Liver (tissue), 9 donors: Measurements from ENCODE around the gene TOLLIP. TPM values are rescaled to one million over a fixed set of nuclear protein-coding genes. Genes with fewer than 3 reads are reported as not detected.

ENCODE experiments used
- DNase-seq: peaks from one replicate; pipeline ENCODE4 v3.0.0-alpha.2; 2017; ENCODE audit warnings: low spot score
- H3K27ac ChIP-seq, 2 donors: one replicate each; pipeline ENCODE4 v1.7.0; 2013; ENCODE audit warnings: inconsistent platforms in 2 of 2, low read length in 2 of 2, control low read depth in 1 of 2, low read depth in 1 of 2, mild to moderate bottlenecking in 1 of 2
- H3K27me3 ChIP-seq, 4 donors: one replicate each; pipeline versions ENCODE4 v1.6.1 to v1.7.0; 2013; ENCODE audit warnings: low read length in 3 of 4, inconsistent platforms in 1 of 4, mild to moderate bottlenecking in 1 of 4, moderate library complexity in 1 of 4; ENCODE audit not compliant: control insufficient read depth in 4 of 4, insufficient read depth in 4 of 4
- H3K36me3 ChIP-seq, 4 donors: one replicate each; pipeline versions ENCODE4 v1.6.1 to v1.7.0; 2013; ENCODE audit warnings: low read length in 3 of 4, mild to moderate bottlenecking in 3 of 4, low read depth in 1 of 4, moderate library complexity in 1 of 4; ENCODE audit not compliant: control insufficient read depth in 4 of 4, insufficient read depth in 3 of 4
- H3K4me1 ChIP-seq, 4 donors: one replicate each; pipeline versions ENCODE4 v1.6.1 to v1.7.0; 2013; ENCODE audit warnings: low read length in 3 of 4, mild to moderate bottlenecking in 3 of 4, moderate library complexity in 1 of 4; ENCODE audit not compliant: control insufficient read depth in 4 of 4, insufficient read depth in 4 of 4
- H3K4me3 ChIP-seq, 3 donors: one replicate each; pipeline versions ENCODE4 v1.6.1 to v1.7.0; 2013; ENCODE audit warnings: low read length in 3 of 3, control low read depth in 1 of 3, low read depth in 1 of 3, mild to moderate bottlenecking in 1 of 3
- H3K9ac ChIP-seq, 2 donors: one replicate each; pipeline ENCODE4 v1.7.0; 2013; ENCODE audit warnings: low read length in 2 of 2, mild to moderate bottlenecking in 2 of 2, moderate library complexity in 2 of 2, control low read depth in 1 of 2, low read depth in 1 of 2
- H3K9me3 ChIP-seq, 4 donors: one replicate each; pipeline versions ENCODE4 v1.6.1 to v1.7.0; 2013; ENCODE audit warnings: low read length in 3 of 4; ENCODE audit not compliant: control insufficient read depth in 4 of 4
- CTCF ChIP-seq: fragments of 150-350 bp; IDR thresholded peaks from 2 replicates; pipeline ENCODE4 v1.5.1; 2017; ENCODE audit warnings: improper control_type of control experiment, low read depth, low read length; ENCODE audit not compliant: missing input control
- EGR1 ChIP-seq, 2 donors: IDR thresholded peaks; 2 replicates each; pipeline ENCODE4 v1.6.1; 2016 to 2018; ENCODE audit warnings: antibody characterized with exemption in 2 of 2, low read depth in 2 of 2
- FOXA1 ChIP-seq: IDR thresholded peaks from 2 replicates; pipeline ENCODE4 v1.6.1; 2016; ENCODE audit warnings: antibody characterized with exemption
- GABPA ChIP-seq, 2 donors: IDR thresholded peaks in 1 of 2; conservative IDR thresholded peaks in 1 of 2; 2 replicates each; pipeline ENCODE4 v1.6.1; 2016; ENCODE audit warnings: antibody characterized with exemption in 2 of 2, mild to moderate bottlenecking in 1 of 2, moderate library complexity in 1 of 2
- HNF4A ChIP-seq, 2 donors: conservative IDR thresholded peaks; 2 replicates each; pipeline ENCODE4 v1.6.1; 2016; ENCODE audit warnings: antibody characterized with exemption in 2 of 2, mild to moderate bottlenecking in 2 of 2
- HNF4G ChIP-seq: IDR thresholded peaks from 2 replicates; pipeline ENCODE4 v1.6.1; 2016; ENCODE audit warnings: antibody characterized with exemption
- JUND ChIP-seq, 2 donors: IDR thresholded peaks; 2 replicates each; pipeline ENCODE4 v1.6.1; 2016; ENCODE audit warnings: antibody characterized with exemption in 2 of 2
- NR2F2 ChIP-seq: IDR thresholded peaks from 2 replicates; pipeline ENCODE4 v1.6.1; 2016; ENCODE audit warnings: antibody characterized with exemption
- RAD21 ChIP-seq, 2 donors: IDR thresholded peaks; 2 replicates each; pipeline ENCODE4 v1.6.1; 2016; ENCODE audit warnings: antibody characterized with exemption in 2 of 2, mild to moderate bottlenecking in 2 of 2
- REST ChIP-seq: IDR thresholded peaks from 2 replicates; pipeline ENCODE4 v1.6.1; 2016; ENCODE audit warnings: antibody characterized with exemption, mild to moderate bottlenecking
- RXRA ChIP-seq, 2 donors: IDR thresholded peaks; 2 replicates each; pipeline ENCODE4 v1.6.1; 2017 to 2018; ENCODE audit warnings: antibody characterized with exemption in 2 of 2, mild to moderate bottlenecking in 1 of 2
- SP1 ChIP-seq: IDR thresholded peaks from 2 replicates; pipeline ENCODE4 v1.6.1; 2018; ENCODE audit warnings: antibody characterized with exemption, mild to moderate bottlenecking
- TAF1 ChIP-seq: conservative IDR thresholded peaks from 2 replicates; pipeline ENCODE4 v1.6.1; 2016; ENCODE audit warnings: antibody characterized with exemption, mild to moderate bottlenecking
- YY1 ChIP-seq: IDR thresholded peaks from 2 replicates; pipeline ENCODE4 v1.6.1; 2016; ENCODE audit warnings: antibody characterized with exemption, mild to moderate bottlenecking
- ZBTB33 ChIP-seq: IDR thresholded peaks from 2 replicates; pipeline ENCODE4 v1.6.1; 2016; ENCODE audit warnings: antibody characterized with exemption
- WGBS: extraction: QIAGEN DNeasy Blood & Tissue Kit; methylation state at CpG from one replicate; pipeline ENCODE4 v1.1.7; 2013; 5-methylcytosine and 5-hydroxymethylcytosine counted together
- polyA plus RNA-seq, 2 donors: library from polyadenylated mRNA; stranded (reverse) in 1 of 2; unstranded in 1 of 2; fragments of 200-250 nt in 1 of 2; fragments of >200 nt in 1 of 2; fragmentation: Nextera tagmentation in 1 of 2; extraction: Ambion mirVana in 1 of 2; gene quantifications; one replicate each; pipeline versions ENCODE4 v1.2.1 to v1.2.3, GENCODE V29; 2013 to 2015
- total RNA-seq, 2 donors: library from RNA; depleted of rRNA; stranded (reverse); fragments of >200 nt; gene quantifications; one replicate each; pipeline ENCODE4 v1.2.3, GENCODE V29; 2014
- TF ChIP-seq, protein P1 (sequence below): IDR thresholded peaks from 2 replicates; pipeline ENCODE4 v1.6.1; 2016; ENCODE audit warnings: antibody characterized with exemption
- TF ChIP-seq, protein P2 (sequence below): IDR thresholded peaks from 2 replicates; pipeline ENCODE4 v1.6.1; 2016; ENCODE audit warnings: antibody characterized with exemption
- donor health status: healthy.
- donor health status: healthy.
- donor health status: healthy.
- donor health status: healthy.
- donor health status: healthy.

TOLLIP gene
- total and polyA plus RNA-seq, 4 donors = 27.5 to 102 (median 72.9) TPM

GRCh38 chr11:1255151-1255550, 54.3 kb downstream of the TOLLIP start:
- WGBS = 92% methylated on average over 24 of the region's 24 CpGs
- Histone ChIP-seq H3K36me3 (no peaks in the 10 kb centered on the region), H3K9me3 (no peaks in the 10 kb centered on the region), H3K27ac (no peak overlapping the region), H3K4me3 (no peak overlapping the region), H3K27me3 (no peaks in the 10 kb centered on the region), H3K9ac (no peak overlapping the region), H3K4me1 (no peaks in the 10 kb centered on the region)
- TF ChIP-seq ZBTB33 (no peak), RAD21 (IDR thresholded peaks at IDR 0.05) (no peak), HNF4G (no peak), GABPA (IDR thresholded peaks at IDR 0.05 in 1 of 2, conservative IDR thresholded peaks at IDR 0.05 in 1 of 2) (no peak), EGR1 (IDR thresholded peaks at IDR 0.05; ENCODE audit: low read depth in 2 of 2) (no peak), REST (no peak), SP1 (no peak), TAF1 (no peak), RXRA (IDR thresholded peaks at IDR 0.05) (no peak), FOXA1 (no peak), JUND (IDR thresholded peaks at IDR 0.05) (no peak)
- TF ChIP-seq, protein P1, sequence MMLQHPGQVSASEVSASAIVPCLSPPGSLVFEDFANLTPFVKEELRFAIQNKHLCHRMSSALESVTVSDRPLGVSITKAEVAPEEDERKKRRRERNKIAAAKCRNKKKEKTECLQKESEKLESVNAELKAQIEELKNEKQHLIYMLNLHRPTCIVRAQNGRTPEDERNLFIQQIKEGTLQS = no peak
- no peak for DNase-seq

DNA sequence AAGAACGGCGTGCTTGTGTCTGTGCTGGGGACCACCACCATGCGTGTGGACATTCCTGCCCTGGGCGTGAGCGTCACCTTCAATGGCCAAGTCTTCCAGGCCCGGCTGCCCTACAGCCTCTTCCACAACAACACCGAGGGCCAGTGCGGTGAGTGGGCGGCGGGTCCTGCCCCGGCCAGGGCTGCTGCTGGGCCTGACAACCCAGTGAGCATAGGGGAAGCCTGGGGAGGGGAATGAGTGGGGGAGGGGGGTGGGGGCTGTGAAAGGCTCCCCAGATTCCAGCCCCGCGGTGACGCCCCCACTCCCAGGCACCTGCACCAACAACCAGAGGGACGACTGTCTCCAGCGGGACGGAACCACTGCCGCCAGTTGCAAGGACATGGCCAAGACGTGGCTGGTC, 54.7 kb downstream of the TOLLIP start:
- Histone ChIP-seq H3K9ac (no peak overlapping the region), H3K4me1 (no peaks in the 10 kb centered on the region), H3K9me3 (no peaks in the 10 kb centered on the region), H3K27ac (no peak overlapping the region), H3K4me3 (no peak overlapping the region), H3K36me3 (no peaks in the 10 kb centered on the region), H3K27me3 (no peaks in the 10 kb centered on the region)
- no peak for DNase-seq
- 90% methylated on average over 19 of the region's 19 CpGs for WGBS
- no peak for TF ChIP-seq FOXA1
- TF ChIP-seq RAD21 (IDR thresholded peaks at IDR 0.05) = no peak
- no peak for TF ChIP-seq YY1
- TF ChIP-seq, protein P2, sequence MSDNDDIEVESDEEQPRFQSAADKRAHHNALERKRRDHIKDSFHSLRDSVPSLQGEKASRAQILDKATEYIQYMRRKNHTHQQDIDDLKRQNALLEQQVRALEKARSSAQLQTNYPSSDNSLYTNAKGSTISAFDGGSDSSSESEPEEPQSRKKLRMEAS = no peak
- TF ChIP-seq CTCF = no peak
- TF ChIP-seq NR2F2 = no peak
- no peak for TF ChIP-seq GABPA (IDR thresholded peaks at IDR 0.05 in 1 of 2, conservative IDR thresholded peaks at IDR 0.05 in 1 of 2)
- TF ChIP-seq TAF1 = no peak
- no peak for TF ChIP-seq REST
- no peak for TF ChIP-seq HNF4A (conservative IDR thresholded peaks at IDR 0.05)
- TF ChIP-seq RXRA (IDR thresholded peaks at IDR 0.05) = no peak
